IPS-20b (cell line): ENCODE results near the gene USP43.

Experiments
- H3K27ac ChIP-seq: one replicate; pipeline ENCODE4 v1.5.1; 2013; ENCODE audit warnings: low read length
- H3K27me3 ChIP-seq: 2 replicates; pipeline ENCODE4 v1.6.1; 2013; ENCODE audit warnings: mild to moderate bottlenecking, low read length, inconsistent platforms; ENCODE audit not compliant: insufficient read depth
- H3K36me3 ChIP-seq: 2 replicates; pipeline ENCODE4 v1.6.1; 2013; ENCODE audit warnings: low read depth, mild to moderate bottlenecking, inconsistent platforms, low read length, moderate library complexity; ENCODE audit not compliant: insufficient read depth
- H3K4me1 ChIP-seq: 2 replicates; pipeline ENCODE4 v1.6.1; 2013; ENCODE audit warnings: mild to moderate bottlenecking, control low read depth, inconsistent platforms, low read length, moderate library complexity; ENCODE audit not compliant: insufficient read depth
- H3K4me3 ChIP-seq: 2 replicates; pipeline ENCODE4 v1.5.1; 2013; ENCODE audit warnings: mild to moderate bottlenecking, low read length, inconsistent platforms
- H3K9ac ChIP-seq: 2 replicates; pipeline ENCODE4 v1.6.1; 2013; ENCODE audit warnings: low read depth, mild to moderate bottlenecking, inconsistent platforms, low read length, moderate library complexity
- H3K9me3 ChIP-seq: 2 replicates; pipeline ENCODE4 v1.6.1; 2013; ENCODE audit warnings: mild to moderate bottlenecking, low read depth, low read length, inconsistent platforms; ENCODE audit not compliant: insufficient read depth

Gene USP43

GRCh38 chr17:9693755-9694154, 48.4 kb downstream of the USP43 start:
- Histone ChIP-seq H3K27me3 (no peaks in the 10 kb centered on the region), H3K9me3 (no peaks in the 10 kb centered on the region), H3K4me3 (no peak overlapping the region), H3K9ac (no peak overlapping the region), H3K4me1 (no peaks in the 10 kb centered on the region), H3K27ac (no peak overlapping the region), H3K36me3 (peaks cover 14% of the 10 kb centered on the region)

DNA sequence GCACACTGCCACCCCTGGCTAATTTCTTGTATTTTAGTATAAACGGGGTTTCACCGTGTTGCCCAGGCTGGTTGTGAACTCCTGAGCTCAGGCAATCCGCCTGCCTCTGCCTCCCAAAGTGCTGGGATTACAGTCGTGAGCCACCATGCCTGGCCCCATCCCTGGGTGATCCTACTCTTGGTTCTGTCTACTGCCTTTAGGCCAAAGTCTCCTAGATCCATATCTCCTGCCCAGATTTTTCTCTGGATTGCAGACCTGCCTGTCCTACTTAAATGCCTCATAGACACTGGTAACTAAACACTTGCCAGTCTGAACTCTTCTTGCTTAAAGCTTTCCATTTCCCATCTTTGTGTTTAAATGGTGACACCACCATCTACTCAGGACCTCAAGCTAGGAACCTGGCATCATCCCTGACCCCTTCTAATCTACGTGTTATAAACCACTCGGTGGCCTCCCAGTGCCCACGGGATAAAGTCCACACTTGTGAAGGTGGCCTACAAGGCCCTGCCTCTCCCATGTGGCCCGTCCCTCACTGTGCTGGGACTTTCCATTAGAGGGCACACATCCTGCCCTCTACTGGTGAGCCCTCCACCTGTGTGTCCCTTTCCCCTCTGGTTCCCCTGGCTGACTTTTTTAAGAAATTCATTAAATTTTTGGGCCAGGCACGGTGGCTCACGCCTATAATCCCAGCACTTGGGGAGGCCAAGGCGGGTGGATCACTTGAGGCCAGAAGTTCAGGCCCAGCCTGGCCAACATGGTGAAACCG, 51.1 kb downstream of the USP43 start:
- H3K4me3 ChIP-seq: no peak overlapping the region
- peaks cover 17% of the 10 kb centered on the region for H3K36me3 ChIP-seq
- no peak overlapping the region for H3K27ac ChIP-seq
- no peaks in the 10 kb centered on the region for H3K9me3 ChIP-seq
- H3K4me1 ChIP-seq: no peaks in the 10 kb centered on the region
- H3K9ac ChIP-seq: no peak overlapping the region
- H3K27me3 ChIP-seq: no peaks in the 10 kb centered on the region

DNA sequence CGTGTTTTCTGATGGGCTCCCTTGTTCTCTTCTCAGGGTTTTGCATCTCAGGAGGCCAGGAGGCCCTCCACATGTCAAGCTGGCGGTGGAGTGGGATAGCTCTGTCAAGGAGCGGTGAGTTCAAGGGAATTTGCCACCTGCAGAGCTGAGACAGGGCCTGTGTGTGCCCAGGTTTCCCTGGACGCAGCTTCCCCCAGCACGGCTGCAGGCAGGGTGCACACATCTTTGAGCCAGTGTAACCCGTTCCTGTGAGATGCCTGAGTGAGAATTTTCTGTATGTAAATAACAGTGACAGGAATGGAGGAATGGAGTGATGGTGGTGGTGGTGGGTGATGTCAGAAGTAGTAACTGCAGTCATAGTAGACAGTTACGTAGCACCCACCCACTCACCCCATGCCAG, 54.8 kb downstream of the USP43 start:
- Histone ChIP-seq H3K4me1 (no peaks in the 10 kb centered on the region), H3K27ac (no peak overlapping the region), H3K4me3 (no peak overlapping the region), H3K9me3 (no peaks in the 10 kb centered on the region), H3K9ac (no peak overlapping the region), H3K27me3 (no peaks in the 10 kb centered on the region), H3K36me3 (0 out of 2 replicates have a peak, but pooled peaks cover 8% of the 10 kb centered on the region)

- Histone ChIP-seq H3K9ac (no peak overlapping the region), H3K4me3 (no peak overlapping the region), H3K4me1 (no peaks in the 10 kb centered on the region), H3K27ac (no peak overlapping the region), H3K9me3 (no peaks in the 10 kb centered on the region), H3K36me3 (0 out of 2 replicates have a peak, but pooled peaks cover 8% of the 10 kb centered on the region), H3K27me3 (no peaks in the 10 kb centered on the region)
These were observed 55.6 kb downstream of the USP43 start for GRCh38 chr17:9700754-9701476.

DNA sequence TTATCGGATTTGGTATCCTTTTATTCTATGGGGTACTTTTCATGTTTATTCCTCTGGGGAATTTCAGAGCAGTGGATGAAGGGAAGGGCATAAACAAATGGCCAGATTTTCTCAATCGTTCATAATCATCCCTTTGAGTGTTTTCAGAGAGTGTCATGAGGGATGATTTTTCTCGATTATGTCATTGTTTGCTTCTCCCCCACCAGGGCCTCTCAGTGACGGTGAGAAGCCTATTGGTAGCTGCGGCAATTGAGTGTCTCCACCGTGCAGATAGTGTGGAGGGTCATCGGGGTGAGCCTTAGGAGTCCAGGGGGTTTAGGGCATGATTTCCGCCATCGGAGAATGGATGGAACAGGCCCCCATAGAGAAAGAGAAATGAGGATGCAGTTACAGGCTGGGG, 57.2 kb downstream of the USP43 start:
- H3K9ac ChIP-seq: no peak overlapping the region
- no peaks in the 10 kb centered on the region for H3K9me3 ChIP-seq
- no peaks in the 10 kb centered on the region for H3K4me1 ChIP-seq
- no peaks in the 10 kb centered on the region for H3K27me3 ChIP-seq
- no peak overlapping the region for H3K4me3 ChIP-seq
- no peak overlapping the region for H3K27ac ChIP-seq
- 0 out of 2 replicates have a peak, but pooled peaks cover 8% of the 10 kb centered on the region for H3K36me3 ChIP-seq

- Histone ChIP-seq H3K4me3 (no peak overlapping the region), H3K27me3 (no peaks in the 10 kb centered on the region), H3K9ac (no peak overlapping the region), H3K27ac (no peak overlapping the region), H3K36me3 (0 out of 2 replicates have a peak, but pooled peaks cover 8% of the 10 kb centered on the region), H3K9me3 (no peaks in the 10 kb centered on the region), H3K4me1 (no peaks in the 10 kb centered on the region)
These were observed 57.8 kb downstream of the USP43 start for GRCh38 chr17:9702914-9703780.

DNA sequence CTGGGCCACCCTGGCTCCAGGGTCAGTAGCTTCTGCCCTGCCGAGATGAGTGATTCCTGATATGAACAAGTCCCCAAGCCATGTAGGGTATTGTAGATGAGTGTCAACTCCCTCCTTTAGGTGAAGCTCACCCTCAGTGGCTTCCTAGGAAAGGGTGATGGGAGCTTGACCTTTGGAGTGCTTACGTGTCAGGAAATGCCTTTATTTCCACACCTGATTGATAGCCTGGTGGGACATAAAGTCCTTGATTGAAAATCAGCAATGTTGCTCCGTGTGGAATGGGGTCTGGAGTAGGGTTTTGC, 58.4 kb downstream of the USP43 start:
- no peak overlapping the region for H3K9ac ChIP-seq
- H3K27me3 ChIP-seq: no peaks in the 10 kb centered on the region
- no peak overlapping the region for H3K4me3 ChIP-seq
- H3K4me1 ChIP-seq: no peaks in the 10 kb centered on the region
- H3K36me3 ChIP-seq: 0 out of 2 replicates have a peak, but pooled peaks cover 4% of the 10 kb centered on the region
- no peak overlapping the region for H3K27ac ChIP-seq
- H3K9me3 ChIP-seq: no peaks in the 10 kb centered on the region

DNA sequence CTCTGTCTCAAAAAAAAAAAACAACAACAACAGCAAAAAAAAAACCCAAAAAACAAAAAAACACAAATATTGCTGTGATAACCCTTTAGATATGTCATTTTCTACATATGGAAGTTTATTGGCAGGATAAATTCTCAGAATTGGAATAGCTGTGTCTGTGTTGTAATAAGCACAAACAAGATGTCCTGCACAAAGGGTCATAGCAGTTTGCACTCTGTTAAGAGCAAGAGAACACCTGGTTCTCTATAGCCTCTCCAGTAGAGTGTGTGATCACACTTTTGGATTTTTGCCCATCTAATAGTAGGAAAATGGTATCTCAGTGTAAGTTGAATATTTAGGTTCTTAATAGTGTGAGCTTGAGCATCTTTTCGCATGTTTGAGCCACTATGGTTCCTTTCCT, 60.4 kb downstream of the USP43 start:
- H3K36me3 ChIP-seq: 0 out of 2 replicates have a peak, but pooled peaks cover 7% of the 10 kb centered on the region
- H3K4me1 ChIP-seq: no peaks in the 10 kb centered on the region
- H3K27ac ChIP-seq: no peak overlapping the region
- no peak overlapping the region for H3K4me3 ChIP-seq
- no peaks in the 10 kb centered on the region for H3K9me3 ChIP-seq
- no peak overlapping the region for H3K9ac ChIP-seq
- no peaks in the 10 kb centered on the region for H3K27me3 ChIP-seq

- Histone ChIP-seq H3K36me3 (0 out of 2 replicates have a peak, but pooled peaks cover 10% of the 10 kb centered on the region), H3K27ac (no peak overlapping the region), H3K4me3 (no peak overlapping the region), H3K27me3 (no peaks in the 10 kb centered on the region), H3K4me1 (no peaks in the 10 kb centered on the region), H3K9ac (no peak overlapping the region), H3K9me3 (no peaks in the 10 kb centered on the region)
These were observed 62.6 kb downstream of the USP43 start for GRCh38 chr17:9707948-9708347.

DNA sequence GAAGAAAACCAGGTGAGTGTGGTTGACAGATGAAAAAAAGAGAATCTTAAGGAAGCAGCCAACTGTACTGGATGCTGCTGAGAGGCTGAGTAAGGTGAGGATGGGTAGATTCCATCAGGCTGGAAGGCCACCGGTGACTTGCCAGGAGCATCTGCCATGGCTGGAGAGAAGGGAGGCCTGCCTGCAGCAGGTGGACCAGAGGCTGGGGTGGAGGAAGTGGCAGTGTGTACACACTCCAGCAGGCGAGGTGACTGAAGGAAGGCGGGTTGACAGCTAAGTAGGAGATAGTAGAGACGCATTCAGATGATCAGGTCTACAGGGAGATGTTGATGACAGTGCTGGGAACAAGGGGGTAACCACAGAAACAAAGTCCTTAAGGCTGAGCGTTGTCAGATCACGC, 69.5 kb downstream of the USP43 start:
- Histone ChIP-seq H3K27me3 (no peaks in the 10 kb centered on the region), H3K4me1 (no peaks in the 10 kb centered on the region), H3K27ac (no peak overlapping the region), H3K36me3 (0 out of 2 replicates have a peak, but pooled peaks cover 10% of the 10 kb centered on the region), H3K9ac (no peak overlapping the region), H3K9me3 (no peaks in the 10 kb centered on the region), H3K4me3 (no peak overlapping the region)

DNA sequence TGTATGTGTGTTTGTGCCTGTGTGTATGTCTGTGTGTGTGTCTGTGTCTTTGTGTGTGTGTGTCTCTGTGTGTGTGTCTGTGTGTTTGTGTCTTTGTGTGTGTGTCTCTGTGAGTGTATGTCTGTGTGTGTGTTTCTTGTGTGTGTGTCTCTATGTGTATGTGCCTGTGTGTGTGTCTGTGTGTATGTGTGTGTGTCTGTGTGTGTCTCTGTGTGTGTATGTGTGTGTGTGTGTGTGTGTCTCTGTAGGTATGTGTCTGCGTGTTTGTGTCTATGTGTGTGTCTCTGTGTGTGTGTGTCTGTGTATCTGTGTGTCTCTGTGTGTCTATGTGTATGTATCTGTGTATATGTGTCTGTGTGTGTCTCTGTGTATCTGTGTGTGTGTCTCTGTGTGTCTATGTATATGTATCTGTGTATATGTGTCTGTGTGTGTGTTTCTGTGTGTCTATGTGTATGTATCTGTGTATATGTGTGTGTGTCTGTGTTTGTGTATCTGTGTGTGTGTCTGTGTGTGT, 70.2 kb downstream of the USP43 start:
- H3K9ac ChIP-seq: no peak overlapping the region
- no peaks in the 10 kb centered on the region for H3K27me3 ChIP-seq
- no peak overlapping the region for H3K4me3 ChIP-seq
- H3K9me3 ChIP-seq: no peaks in the 10 kb centered on the region
- no peaks in the 10 kb centered on the region for H3K4me1 ChIP-seq
- H3K36me3 ChIP-seq: 0 out of 2 replicates have a peak, but pooled peaks cover 8% of the 10 kb centered on the region
- H3K27ac ChIP-seq: no peak overlapping the region
